Fibroblast of upper back skin (primary cell): ENCODE data around the gene PTPRM.

Source experiments
- DNase-seq: peaks from one replicate; pipeline ENCODE4 v3.0.0-alpha.2; 2013

The PTPRM gene

GRCh38 chr18:8257851-8258434 lies 690.8 kb downstream of the PTPRM start:
- no peak for DNase-seq

- DNase-seq = no peak
Measured at GRCh38 chr18:8260319-8260718, 693.2 kb downstream of the PTPRM start.

GRCh38 chr18:8260827-8261226 lies 693.7 kb downstream of the PTPRM start:
- no peak for DNase-seq

GRCh38 chr18:8261651-8262091 lies 694.6 kb downstream of the PTPRM start:
- peak; percentile 19 for DNase-seq

GRCh38 chr18:8262221-8262620 lies 695.1 kb downstream of the PTPRM start:
- no peak for DNase-seq

GRCh38 chr18:8264116-8264515 lies 697.0 kb downstream of the PTPRM start:
- no peak for DNase-seq

GRCh38 chr18:8264861-8265411 lies 697.8 kb downstream of the PTPRM start:
- peak; percentile 45 for DNase-seq

- DNase-seq = no peak
Measured at GRCh38 chr18:8272254-8272653, 705.1 kb downstream of the PTPRM start.

GRCh38 chr18:8274370-8274769 lies 707.3 kb downstream of the PTPRM start:
- DNase-seq = no peak

- DNase-seq = no peak
Measured at GRCh38 chr18:8276406-8276805, 709.3 kb downstream of the PTPRM start.

GRCh38 chr18:8277270-8277669 lies 710.2 kb downstream of the PTPRM start:
- DNase-seq = no peak

GRCh38 chr18:8279346-8279745 lies 712.2 kb downstream of the PTPRM start:
- no peak for DNase-seq

- no peak for DNase-seq
Measured at GRCh38 chr18:8279781-8280330, 712.7 kb downstream of the PTPRM start.

GRCh38 chr18:8283891-8284585 lies 716.9 kb downstream of the PTPRM start:
- DNase-seq = peak; percentile 68

- DNase-seq = no peak
Measured at GRCh38 chr18:8286303-8286702, 719.2 kb downstream of the PTPRM start.

- no peak for DNase-seq
Measured at GRCh38 chr18:8287196-8287885, 720.2 kb downstream of the PTPRM start.

GRCh38 chr18:8288472-8289195 lies 721.5 kb downstream of the PTPRM start:
- no peak for DNase-seq

GRCh38 chr18:8290435-8290834 lies 723.3 kb downstream of the PTPRM start:
- DNase-seq = no peak

- no peak for DNase-seq
Measured at GRCh38 chr18:8290913-8291312, 723.8 kb downstream of the PTPRM start.

- no peak for DNase-seq
Measured at GRCh38 chr18:8293184-8293583, 726.1 kb downstream of the PTPRM start.

- no peak for DNase-seq
Measured at GRCh38 chr18:8296886-8297616, 729.9 kb downstream of the PTPRM start.

GRCh38 chr18:8298186-8298585 lies 731.1 kb downstream of the PTPRM start:
- DNase-seq = no peak
